Panc1 (cell line): Measurements from ENCODE around the gene MAGEB4. TPM values are rescaled to one million over a fixed set of nuclear protein-coding genes. Genes with fewer than 3 reads are reported as not detected.

Experiments used
- ATAC-seq: fragments of 200-7000 bp; cut with Tn5 transposase; 2 replicates; pipeline ENCODE4 v1.9.1; 2020; ENCODE audit warnings: mild to moderate bottlenecking, moderate library complexity
- BruUV-seq: library from RNA; stranded (reverse); fragments of 400-500 nt; replicated peaks from 2 replicates; lab custom pipeline; 2021; lab: Mats Ljungman, UMichigan
- CTCF ChIA-PET: fragments of 300-600 bp; sonication (Branson Sonifier 250); formaldehyde crosslinking; loops from one replicate; lab custom pipeline; 2022; ENCODE audit warnings: antibody characterized with exemption; lab: Charles Lee
- POLR2A ChIA-PET: fragments of 300-600 bp; sonication (Branson Sonifier 250); formaldehyde crosslinking; loops from one replicate; lab custom pipeline; 2022; ENCODE audit warnings: antibody characterized with exemption; lab: Charles Lee
- DNase-seq: peaks from one replicate; pipeline ENCODE4 v3.0.0-alpha.2; 2010; ENCODE audit warnings: low read depth, low spot score
- H3K27ac ChIP-seq: 2 replicates; pipeline ENCODE4 v1.5.1; 2011; ENCODE audit warnings: mild to moderate bottlenecking, low read length, inconsistent platforms
- H3K27me3 ChIP-seq: fragments of 200-500 bp; sonication (Bioruptor generic); 2 replicates; pipeline ENCODE4 v1.6.0; 2014; ENCODE audit warnings: low read length, inconsistent platforms; ENCODE audit not compliant: control insufficient read depth, insufficient read depth
- H3K36me3 ChIP-seq: fragments of 200-500 bp; sonication (Bioruptor generic); 2 replicates; pipeline ENCODE4 v1.5.1; 2014; ENCODE audit warnings: inconsistent platforms, mild to moderate bottlenecking, low read length, moderate library complexity; ENCODE audit not compliant: control insufficient read depth, insufficient read depth
- H3K4me1 ChIP-seq: 2 replicates; pipeline ENCODE4 v1.5.1; 2011; ENCODE audit warnings: inconsistent platforms, mild to moderate bottlenecking, low read length, moderate library complexity; ENCODE audit not compliant: control insufficient read depth, insufficient read depth
- H3K4me3 ChIP-seq, 2 experiments: 2 replicates each; pipeline ENCODE4 v1.5.1; 2011 to 2012; ENCODE audit warnings: low read depth in 2 of 2, low read length in 2 of 2, mild to moderate bottlenecking in 2 of 2, inconsistent platforms in 1 of 2, moderate library complexity in 1 of 2
- H3K9me3 ChIP-seq: fragments of 200-500 bp; sonication (Bioruptor generic); 2 replicates; pipeline ENCODE4 v1.5.1; 2014; ENCODE audit warnings: low read depth, mild to moderate bottlenecking, inconsistent platforms, low read length, moderate library complexity; ENCODE audit not compliant: control insufficient read depth, insufficient read depth
- CTCF ChIP-seq: fragments of 450-650 bp; IDR thresholded peaks from 2 replicates; pipeline ENCODE4 v1.5.1; 2017; ENCODE audit warnings: mild to moderate bottlenecking
- POLR2AphosphoS5 ChIP-seq: IDR thresholded peaks from 2 replicates; pipeline ENCODE4 v1.6.1; 2012; ENCODE audit warnings: mild to moderate bottlenecking, low read depth, low read length, moderate library complexity
- REST ChIP-seq, 2 experiments: IDR thresholded peaks; 2 replicates each; pipeline ENCODE4 v1.6.1; 2011 to 2012; ENCODE audit warnings: low read depth in 2 of 2, control low read depth in 1 of 2, low read length in 1 of 2, mild to moderate bottlenecking in 1 of 2, moderate library complexity in 1 of 2; ENCODE audit not compliant: insufficient read depth in 1 of 2
- SIN3A ChIP-seq: IDR thresholded peaks from 2 replicates; pipeline ENCODE4 v1.6.1; 2012; ENCODE audit warnings: low read depth, mild to moderate bottlenecking, low read length, moderate library complexity, borderline replicate concordance; ENCODE audit not compliant: insufficient read depth
- TCF7L2 ChIP-seq: IDR thresholded peaks from 2 replicates; pipeline ENCODE4 v1.6.1; 2011; ENCODE audit warnings: mild to moderate bottlenecking, low read depth, low read length, inconsistent platforms
- in situ Hi-C: cut with HindIII; loops from 2 replicates; pipeline ENCODE4 v1.10.0; 2016; ENCODE audit warnings: low sequenced_read_pairs, low pct_unique_long_range_greater_than_20kb
- intact Hi-C: fragments of 100-400 bp; cut with micrococcal nuclease; formaldehyde crosslinking; loops from one replicate; pipeline ENCODE4 v1.10.0; 2022; ENCODE audit not compliant: unreplicated experiment
- total RNA-seq: library from RNA; stranded (reverse); gene quantifications from one replicate; pipeline ENCODE4 v1.2.1, GENCODE V29; 2021; ENCODE audit not compliant: unreplicated experiment

MAGEB4 gene
- total RNA-seq, 1 experiment from 2014 or later: not detected

DNA sequence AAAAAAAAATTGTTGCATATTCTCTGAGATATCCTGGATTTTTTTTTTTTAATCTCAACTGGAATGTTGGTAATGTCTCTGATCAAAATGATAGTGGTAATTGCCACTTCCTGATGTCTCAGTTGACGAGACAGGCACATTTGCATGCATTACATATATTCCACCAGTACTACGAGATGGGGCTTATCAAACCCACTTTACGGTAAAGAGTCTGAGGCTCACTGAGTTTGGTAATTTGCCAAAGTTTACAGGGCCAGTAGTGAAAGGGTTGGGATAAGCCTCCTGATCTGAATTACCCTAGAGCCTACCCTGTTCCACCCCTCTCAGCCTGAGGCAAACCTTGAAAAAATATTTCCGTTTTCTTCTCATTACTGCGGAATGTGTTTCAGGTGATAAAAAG, 21.1 kb upstream of the MAGEB4 start:
- no peaks in the 10 kb centered on the region for H3K36me3 ChIP-seq
- H3K4me1 ChIP-seq: no peaks in the 10 kb centered on the region
- DNase-seq: no peak
- in situ Hi-C loops: no loop called here
- no peak for ATAC-seq
- no peaks in the 10 kb centered on the region for H3K27me3 ChIP-seq
- ChIA-PET CTCF (no interaction called here), POLR2A (no interaction called here)
- H3K27ac ChIP-seq: no peak overlapping the region
- intact Hi-C loops: no loop called here
- BruUV-seq: no TSS peak
- H3K4me3 ChIP-seq: no peak overlapping the region
- H3K9me3 ChIP-seq: no peaks in the 10 kb centered on the region
- no peak for TF ChIP-seq REST (IDR thresholded peaks at IDR 0.05; ENCODE audit: insufficient read depth in 1 of 2, low read depth in 2 of 2, low read length in 1 of 2)
- TF ChIP-seq TCF7L2: no peak
- TF ChIP-seq POLR2AphosphoS5: no peak
- no peak for TF ChIP-seq CTCF
- TF ChIP-seq SIN3A: no peak

DNA sequence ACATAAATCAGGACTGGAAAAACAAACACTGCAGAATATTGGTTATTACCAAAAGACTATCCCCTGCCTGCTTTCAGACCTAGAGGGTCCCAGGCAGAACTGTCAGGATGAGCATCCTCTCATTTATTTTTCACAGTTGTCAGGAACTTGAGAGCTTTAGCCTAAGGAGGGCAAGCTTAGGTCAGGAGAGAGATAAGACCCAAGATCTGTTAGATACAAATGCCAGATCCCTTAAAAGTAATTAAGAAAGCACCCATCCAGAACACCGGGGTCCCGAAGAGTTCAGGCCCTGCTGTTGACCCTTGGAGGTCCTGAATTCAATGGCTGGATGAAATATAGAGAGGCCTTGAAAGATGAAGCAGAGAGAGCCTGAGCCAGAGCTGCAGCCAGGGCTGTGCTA, 17.3 kb upstream of the MAGEB4 start:
- no TSS peak for BruUV-seq
- no peaks in the 10 kb centered on the region for H3K36me3 ChIP-seq
- intact Hi-C loops: no loop called here
- ChIA-PET CTCF (no interaction called here), POLR2A (no interaction called here)
- TF ChIP-seq SIN3A (no peak), TCF7L2 (no peak), CTCF (no peak), REST (IDR thresholded peaks at IDR 0.05; ENCODE audit: insufficient read depth in 1 of 2, low read depth in 2 of 2, low read length in 1 of 2) (no peak)
- no peaks in the 10 kb centered on the region for H3K9me3 ChIP-seq
- H3K4me3 ChIP-seq: no peak overlapping the region
- no peak overlapping the region for H3K27ac ChIP-seq
- H3K27me3 ChIP-seq: no peaks in the 10 kb centered on the region
- H3K4me1 ChIP-seq: no peaks in the 10 kb centered on the region
- in situ Hi-C loops: no loop called here
- no peak for DNase-seq
- ATAC-seq: no peak
